PFSK-1 (cell line): ENCODE data around the gene MYO7A.

Source experiments
- POLR2AphosphoS5 ChIP-seq: IDR thresholded peaks from 2 replicates; pipeline ENCODE4 v1.6.1; 2012; ENCODE audit warnings: low read depth, mild to moderate bottlenecking, control low read depth, low read length, moderate library complexity
- REST ChIP-seq, 2 experiments: IDR thresholded peaks; 2 replicates each; pipeline versions ENCODE4 v1.6.1 to v1.8.0; 2011 to 2012; ENCODE audit warnings: low read depth in 2 of 2, low read length in 2 of 2, control low read depth in 1 of 2, inconsistent platforms in 1 of 2, mild to moderate bottlenecking in 1 of 2, moderate library complexity in 1 of 2; ENCODE audit not compliant: insufficient read depth in 1 of 2
- SIN3A ChIP-seq: IDR thresholded peaks from 2 replicates; pipeline ENCODE4 v1.6.1; 2012; ENCODE audit warnings: mild to moderate bottlenecking, low read length, moderate library complexity, borderline replicate concordance; ENCODE audit not compliant: insufficient read depth
- TAF1 ChIP-seq: IDR thresholded peaks from 2 replicates; pipeline ENCODE4 v1.6.1; 2012; ENCODE audit warnings: low read length, control low read depth, borderline replicate concordance; ENCODE audit not compliant: insufficient read depth

- no peak for TF ChIP-seq REST (IDR thresholded peaks at IDR 0.05; ENCODE audit: insufficient read depth in 1 of 2, low read depth in 2 of 2, low read length in 2 of 2)
- no peak for TF ChIP-seq POLR2AphosphoS5
- TF ChIP-seq TAF1, result no peak
- no peak for TF ChIP-seq SIN3A
Observed at GRCh38 chr11:77174559-77174958, 46.5 kb downstream of the MYO7A start.
